Esophagus squamous epithelium (tissue), 5 donors: ENCODE data around the gene TRMT10C. TPM values are rescaled to one million over a fixed set of nuclear protein-coding genes. Genes with fewer than 3 reads are reported as not detected.
"Not testable (repeated sequence)": the region's sequence is repeated elsewhere in the genome, so short reads cannot be mapped to it uniquely, and the experiment has no call there.

ENCODE experiments used
- DNase-seq: peaks from one replicate; lab custom pipeline; 2025; lab: John Stamatoyannopoulos, UW
- H3K27ac ChIP-seq, 4 donors: fragments of 200-600 bp; sonication (generic); one replicate each; pipeline ENCODE4 v1.5.1; 2016 to 2019; ENCODE audit warnings: mild to moderate bottlenecking in 1 of 4
- H3K27me3 ChIP-seq, 4 donors: fragments of 200-600 bp; sonication (generic); 1 replicate in 3 of 4; 2 replicates in 1 of 4; pipeline versions ENCODE4 v1.5.1 to v1.6.0; 2017 to 2021; ENCODE audit warnings: antibody characterized with exemption in 1 of 4
- H3K36me3 ChIP-seq, 3 donors: fragments of 200-600 bp; sonication (generic); one replicate each; pipeline ENCODE4 v1.5.1; 2016 to 2019
- H3K4me1 ChIP-seq, 3 donors: fragments of 200-600 bp; sonication (generic); one replicate each; pipeline ENCODE4 v1.5.1; 2017 to 2019
- H3K4me3 ChIP-seq, 4 donors: fragments of 200-600 bp; sonication (generic); 1 replicate in 3 of 4; 2 replicates in 1 of 4; pipeline ENCODE4 v1.5.1; 2016 to 2019; ENCODE audit warnings: mild to moderate bottlenecking in 2 of 4, moderate library complexity in 1 of 4
- H3K9me3 ChIP-seq, 3 donors: fragments of 200-600 bp; sonication (generic); one replicate each; pipeline ENCODE4 v1.5.1; 2016 to 2019
- POLR2A ChIP-seq, 4 donors: fragments of 450-650 bp; IDR thresholded peaks; one replicate each; pipeline ENCODE4 v1.6.1; 2017; ENCODE audit warnings: antibody characterized with exemption in 4 of 4, mild to moderate bottlenecking in 4 of 4, moderate library complexity in 3 of 4
- WGBS, 2 donors: methylation state at CpG; one replicate each; pipeline ENCODE4 v1.1.5; 2018; 5-methylcytosine and 5-hydroxymethylcytosine counted together
- intact Hi-C: fragments of 100-400 bp; cut with DNase I; formaldehyde crosslinking; loops from one replicate; pipeline ENCODE4 v1.15.0; 2022
- total RNA-seq, 4 donors: library from RNA; depleted of rRNA; stranded (reverse); fragments of >200 nt; gene quantifications; one replicate each; pipeline ENCODE4 v1.1.0, GENCODE V29; 2016
- TF ChIP-seq, protein P1 (sequence below), 6 experiments: fragments of 450-650 bp in 4 of 6; fragments of 200-600 bp in 2 of 6; sonication (generic) in 2 of 6; IDR thresholded peaks; one replicate each; pipeline ENCODE4 v1.5.1; 2016 to 2019; ENCODE audit warnings: antibody characterized with exemption in 6 of 6, mild to moderate bottlenecking in 4 of 6, moderate library complexity in 4 of 6
- donor health status: DM: yes; HTN: yes; CAD: no.

Gene TRMT10C
- total RNA-seq, 4 donors from 2014 or later, result 15.3 to 32.8 (median 27.7) TPM

DNA sequence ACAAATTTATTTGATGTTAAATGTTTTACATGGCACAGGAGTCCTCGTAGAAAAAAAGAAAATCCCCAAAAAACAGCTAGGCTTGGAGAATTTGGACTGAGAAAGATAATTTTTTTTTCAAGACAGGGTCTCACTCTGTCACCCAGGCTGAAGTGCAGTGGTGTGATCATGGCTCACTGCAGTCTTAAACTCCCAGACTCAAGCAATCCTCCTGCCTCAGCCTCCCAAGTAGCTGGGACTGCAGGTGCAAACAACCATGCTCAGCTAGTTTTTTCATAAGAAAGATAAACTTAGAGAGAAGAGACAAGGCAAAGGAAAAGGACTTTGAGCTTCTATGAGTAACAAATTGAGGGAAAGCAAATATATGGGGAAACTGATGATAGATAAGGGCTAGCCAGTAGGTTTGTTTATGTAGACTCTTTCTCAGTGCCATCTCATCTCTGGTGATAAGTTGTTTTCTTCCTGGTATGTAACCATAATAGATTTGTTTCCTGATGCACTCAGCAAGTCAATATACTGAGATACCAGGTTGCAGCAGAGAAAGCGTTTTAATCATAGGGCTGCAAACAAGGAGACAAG is 13.1 kb upstream of the TRMT10C start:
- WGBS, 2 donors, result 65 to 80% methylated on average over 2 of the region's 2 CpGs
- Histone ChIP-seq H3K9me3 (no peaks in the 10 kb centered on the region), H3K4me1 (no peaks in the 10 kb centered on the region), H3K27me3 (peaks cover 0 to 3% (median 0%) of the 10 kb centered on the region in 4 donors), H3K36me3 (no peaks in the 10 kb centered on the region), H3K27ac (no peak overlapping the region), H3K4me3 (no peak overlapping the region)
- no peak for TF ChIP-seq POLR2A (IDR thresholded peaks at IDR 0.05)
- TF ChIP-seq, protein P1, sequence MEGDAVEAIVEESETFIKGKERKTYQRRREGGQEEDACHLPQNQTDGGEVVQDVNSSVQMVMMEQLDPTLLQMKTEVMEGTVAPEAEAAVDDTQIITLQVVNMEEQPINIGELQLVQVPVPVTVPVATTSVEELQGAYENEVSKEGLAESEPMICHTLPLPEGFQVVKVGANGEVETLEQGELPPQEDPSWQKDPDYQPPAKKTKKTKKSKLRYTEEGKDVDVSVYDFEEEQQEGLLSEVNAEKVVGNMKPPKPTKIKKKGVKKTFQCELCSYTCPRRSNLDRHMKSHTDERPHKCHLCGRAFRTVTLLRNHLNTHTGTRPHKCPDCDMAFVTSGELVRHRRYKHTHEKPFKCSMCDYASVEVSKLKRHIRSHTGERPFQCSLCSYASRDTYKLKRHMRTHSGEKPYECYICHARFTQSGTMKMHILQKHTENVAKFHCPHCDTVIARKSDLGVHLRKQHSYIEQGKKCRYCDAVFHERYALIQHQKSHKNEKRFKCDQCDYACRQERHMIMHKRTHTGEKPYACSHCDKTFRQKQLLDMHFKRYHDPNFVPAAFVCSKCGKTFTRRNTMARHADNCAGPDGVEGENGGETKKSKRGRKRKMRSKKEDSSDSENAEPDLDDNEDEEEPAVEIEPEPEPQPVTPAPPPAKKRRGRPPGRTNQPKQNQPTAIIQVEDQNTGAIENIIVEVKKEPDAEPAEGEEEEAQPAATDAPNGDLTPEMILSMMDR (IDR thresholded peaks at IDR 0.05), result no peak
- no peak for DNase-seq
- intact Hi-C loops, result no loop called here

DNA sequence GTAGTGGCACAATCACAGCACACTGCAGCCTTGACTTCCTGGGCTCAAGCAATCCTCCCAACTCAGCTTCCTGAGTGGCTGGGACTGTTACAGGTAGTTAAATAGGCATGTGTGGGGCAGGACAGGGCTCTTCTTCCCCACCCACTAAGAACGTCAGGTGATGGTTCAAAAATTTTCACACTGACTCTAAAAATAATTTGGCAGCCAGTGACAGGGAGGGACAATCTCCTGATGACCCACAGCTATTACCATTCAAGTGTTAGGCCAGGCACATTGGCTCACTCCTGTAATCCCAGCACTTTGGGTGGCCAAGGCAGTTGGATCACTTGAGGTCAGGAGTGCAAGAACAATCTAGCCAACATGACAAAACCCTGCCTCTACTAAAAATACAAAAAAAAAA is 12.2 kb upstream of the TRMT10C start:
- Histone ChIP-seq H3K9me3 (no peaks in the 10 kb centered on the region), H3K27ac (no peak overlapping the region), H3K4me3 (no peak overlapping the region), H3K27me3 (peaks cover 0 to 8% (median 0%) of the 10 kb centered on the region in 4 donors), H3K4me1 (no peaks in the 10 kb centered on the region), H3K36me3 (no peaks in the 10 kb centered on the region)
- 33% methylated on average over 1 of the region's 1 CpG for WGBS, 2 donors
- DNase-seq, result no peak
- TF ChIP-seq, protein P1 (IDR thresholded peaks at IDR 0.05), result no peak
- TF ChIP-seq POLR2A (IDR thresholded peaks at IDR 0.05), result no peak
- intact Hi-C loops, result no loop called here

DNA sequence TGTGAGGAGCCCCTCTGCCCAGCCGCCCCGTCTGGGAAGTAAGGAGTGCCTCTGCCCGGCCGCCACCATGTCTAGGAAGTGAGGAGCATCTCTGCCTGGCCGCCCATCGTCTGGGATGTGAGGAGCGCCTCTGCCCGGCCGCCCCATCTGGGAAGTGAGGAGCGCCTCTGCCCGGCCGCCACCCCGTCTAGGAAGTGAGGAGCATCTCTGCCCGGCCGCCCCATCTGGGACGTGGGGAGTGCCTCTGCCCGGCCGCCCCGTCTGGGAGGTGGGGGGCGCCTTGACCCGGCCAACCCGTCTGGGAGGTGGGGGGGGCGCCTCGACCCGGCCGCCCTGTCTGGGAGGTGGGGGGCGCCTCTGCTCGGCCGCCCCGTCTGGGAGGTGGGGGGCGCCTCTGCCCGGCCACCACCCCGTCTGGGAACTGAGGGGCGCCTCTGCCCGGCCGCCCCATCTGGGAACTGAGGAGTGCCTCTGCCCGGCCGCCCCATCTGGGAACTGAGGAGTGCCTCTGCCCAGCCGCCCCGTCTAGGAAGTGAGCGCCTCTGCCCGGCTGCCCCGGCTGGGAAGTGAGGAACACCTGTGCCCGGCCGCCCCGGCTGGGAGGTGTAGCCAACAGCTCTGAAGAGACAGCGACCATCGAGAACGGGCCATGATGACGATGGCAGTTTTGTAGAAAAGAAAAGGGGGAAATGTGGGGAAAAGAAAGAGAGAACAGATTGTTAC is 10.1 kb upstream of the TRMT10C start:
- WGBS, 2 donors, result 92 to 100% methylated on average over 4 of the region's 50 CpGs
- H3K27ac ChIP-seq, intact Hi-C loops, H3K4me3 ChIP-seq, H3K36me3 ChIP-seq, H3K4me1 ChIP-seq, H3K9me3 ChIP-seq, DNase-seq: not testable (repeated sequence)
- H3K27me3 ChIP-seq, result peaks cover 0 to 18% (median 0%) of the 10 kb centered on the region in 4 donors

DNA sequence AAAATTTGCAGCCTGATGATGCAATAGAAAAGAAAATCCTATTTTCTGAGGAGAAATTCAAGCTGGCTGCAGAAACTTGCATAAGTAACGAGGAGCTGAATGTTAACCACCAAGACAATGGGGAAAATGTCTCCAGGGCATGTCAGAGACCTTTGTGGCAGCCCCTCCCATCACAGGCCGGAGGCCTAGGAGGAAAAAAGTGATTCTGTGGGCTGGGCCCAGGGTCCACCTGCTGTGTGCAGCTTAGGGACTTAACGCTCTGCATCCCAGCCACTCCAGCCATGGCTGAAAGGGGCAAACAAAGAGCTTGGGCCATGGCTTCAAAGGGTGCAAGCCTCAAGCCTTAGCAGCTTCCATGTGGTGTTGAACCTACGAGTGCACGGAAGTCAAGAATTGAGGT is 8.3 kb upstream of the TRMT10C start:
- DNase-seq, H3K36me3 ChIP-seq, H3K9me3 ChIP-seq, H3K4me1 ChIP-seq, H3K27ac ChIP-seq, intact Hi-C loops, H3K4me3 ChIP-seq: not testable (repeated sequence)
- peaks cover 0 to 34% (median 0%) of the 10 kb centered on the region in 4 donors for H3K27me3 ChIP-seq
- 69 to 80% methylated on average over 4 of the region's 5 CpGs for WGBS, 2 donors

DNA sequence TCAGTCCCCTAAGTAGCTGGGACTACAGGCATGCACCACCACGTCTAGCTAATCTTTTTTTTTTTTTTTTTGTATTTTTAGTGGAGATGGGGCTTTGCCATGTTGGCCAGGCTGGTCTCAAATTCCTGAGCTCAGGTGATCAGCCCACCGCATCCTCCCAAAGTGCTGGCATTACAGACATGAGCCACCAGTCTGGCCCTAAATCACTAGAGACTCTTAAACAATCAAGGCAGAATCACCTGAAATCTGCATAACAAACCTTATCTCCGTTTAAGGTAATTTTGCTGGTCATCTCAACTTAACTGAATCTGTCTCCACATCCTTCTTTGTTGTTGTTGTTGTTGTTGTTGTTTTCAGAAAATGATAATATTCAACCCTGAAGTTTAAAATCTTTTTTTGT is 5.6 kb upstream of the TRMT10C start:
- 37 to 51% methylated on average over 3 of the region's 3 CpGs for WGBS, 2 donors
- Histone ChIP-seq H3K27ac (no peak overlapping the region), H3K4me1 (peaks cover 0 to 3% (median 0%) of the 10 kb centered on the region in 3 donors), H3K4me3 (no peak overlapping the region), H3K27me3 (peaks cover 0 to 48% (median 0%) of the 10 kb centered on the region in 4 donors), H3K36me3 (no peaks in the 10 kb centered on the region), H3K9me3 (no peaks in the 10 kb centered on the region)
- intact Hi-C loops, result no loop called here
- DNase-seq, result no peak
- TF ChIP-seq, protein P1 (IDR thresholded peaks at IDR 0.05), result no peak
- TF ChIP-seq POLR2A (IDR thresholded peaks at IDR 0.05), result no peak

DNA sequence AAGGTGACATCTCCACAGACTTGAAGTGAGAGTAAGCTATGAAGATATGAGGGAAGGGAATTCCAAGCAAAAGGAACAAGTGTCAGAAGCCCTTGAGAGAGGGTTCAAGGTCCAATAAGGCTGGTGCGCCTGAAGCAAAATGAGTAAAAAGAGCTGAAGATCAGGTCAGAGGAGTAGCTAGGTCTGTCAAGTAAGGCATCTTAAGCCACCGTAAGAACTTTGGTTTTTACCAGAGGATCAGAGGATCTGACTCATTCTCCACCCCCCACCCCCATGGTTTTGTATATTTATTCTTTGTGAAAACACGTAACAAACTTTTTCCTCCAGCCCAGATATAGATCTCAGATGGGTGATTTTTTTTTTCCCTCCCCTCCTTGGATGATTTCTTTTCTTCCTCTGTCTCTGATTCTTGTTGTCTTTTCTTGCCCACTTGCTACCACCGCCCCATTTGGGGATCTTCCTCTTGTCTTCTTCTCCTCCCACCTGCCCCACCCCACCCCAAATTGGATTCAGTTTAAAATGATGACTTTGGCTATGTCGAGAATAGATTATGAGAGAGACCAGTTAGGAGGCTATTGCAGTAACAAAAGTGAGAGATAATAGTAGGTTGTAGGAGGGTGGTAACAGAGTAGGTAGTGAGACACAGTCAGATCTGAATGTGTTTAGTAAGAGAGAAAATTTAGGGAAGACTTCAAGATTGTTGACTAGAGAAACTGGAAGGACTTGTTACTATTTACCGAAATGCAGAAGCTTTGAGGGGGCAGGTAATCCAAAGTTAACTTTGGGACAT is 6.1 kb downstream of the TRMT10C start:
- TF ChIP-seq POLR2A (IDR thresholded peaks at IDR 0.05), result no peak
- TF ChIP-seq, protein P1 (IDR thresholded peaks at IDR 0.05), result no peak
- no peaks in the 10 kb centered on the region for H3K9me3 ChIP-seq
- no peak overlapping the region for H3K27ac ChIP-seq
- intact Hi-C loops, result no loop called here
- H3K4me1 ChIP-seq, result peaks cover 7 to 34% (median 8%) of the 10 kb centered on the region in 3 donors
- H3K27me3 ChIP-seq, result no peaks in the 10 kb centered on the region
- H3K36me3 ChIP-seq, result peaks cover 0 to 31% (median 0%) of the 10 kb centered on the region in 3 donors
- 80 to 82% methylated on average over 6 of the region's 6 CpGs for WGBS, 2 donors
- DNase-seq, result no peak
- H3K4me3 ChIP-seq, result no peak overlapping the region
